Mucosa of stomach (tissue), 1 donor: ENCODE measurements around the gene HECW1.

Experiments
- H3K27me3 ChIP-seq: one replicate; pipeline ENCODE4 v1.7.0; 2013; ENCODE audit warnings: mild to moderate bottlenecking, low read length; ENCODE audit not compliant: control insufficient read depth, insufficient read depth
- H3K36me3 ChIP-seq: one replicate; pipeline ENCODE4 v1.7.0; 2013; ENCODE audit warnings: low read length; ENCODE audit not compliant: control insufficient read depth, insufficient read depth
- H3K4me1 ChIP-seq: one replicate; pipeline ENCODE4 v1.7.0; 2013; ENCODE audit warnings: mild to moderate bottlenecking, low read length; ENCODE audit not compliant: control insufficient read depth, insufficient read depth
- H3K4me3 ChIP-seq: one replicate; pipeline ENCODE4 v1.7.0; 2013; ENCODE audit warnings: low read length
- H3K9ac ChIP-seq: one replicate; pipeline ENCODE4 v1.7.0; 2013; ENCODE audit warnings: mild to moderate bottlenecking, low read length, moderate library complexity
- H3K9me3 ChIP-seq: one replicate; pipeline ENCODE4 v1.7.0; 2013; ENCODE audit warnings: mild to moderate bottlenecking, low read length, moderate library complexity; ENCODE audit not compliant: control insufficient read depth
- donor health status: Pancreatic carcinoma.

Gene HECW1

DNA sequence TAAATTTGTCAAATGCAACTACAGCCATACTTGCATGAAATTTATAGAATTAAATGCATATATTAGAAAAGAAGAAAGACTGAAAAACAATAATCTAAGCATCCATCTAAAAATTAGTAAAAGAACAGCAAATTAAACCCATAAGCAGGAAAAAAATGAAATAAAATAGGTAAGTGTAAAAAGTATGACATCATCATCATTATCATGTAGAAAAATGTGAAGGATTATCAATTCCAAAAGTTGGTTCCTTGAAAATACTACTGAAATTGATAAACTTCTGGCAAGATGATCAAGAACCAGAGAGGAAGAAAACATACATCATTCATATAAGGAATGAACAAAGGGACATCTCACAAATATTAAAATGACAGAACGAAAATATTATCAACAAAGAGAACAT, 19.6 kb upstream of the HECW1 start:
- Histone ChIP-seq H3K4me3 (no peak overlapping the region), H3K9me3 (no peaks in the 10 kb centered on the region), H3K4me1 (no peaks in the 10 kb centered on the region), H3K27me3 (no peaks in the 10 kb centered on the region), H3K9ac (no peak overlapping the region), H3K36me3 (no peaks in the 10 kb centered on the region)

DNA sequence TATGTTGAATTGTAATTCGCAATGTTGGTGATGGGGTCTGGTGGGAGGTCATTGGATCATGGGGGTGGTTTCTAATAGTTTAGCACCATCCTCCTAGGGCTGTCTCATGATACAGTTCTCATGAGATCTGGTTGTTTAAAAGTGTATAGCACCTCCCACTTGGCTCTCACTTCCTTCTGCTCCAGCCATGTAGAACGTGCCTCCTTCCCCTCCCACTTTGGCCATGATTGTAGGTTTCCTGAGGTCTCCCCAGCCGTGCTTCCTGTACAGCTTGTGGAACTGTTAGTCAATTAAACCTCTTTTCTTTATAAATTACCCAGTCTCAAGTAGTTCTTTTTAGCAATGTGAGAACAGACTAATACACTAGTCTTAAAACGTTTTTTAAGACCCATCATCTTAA, 15.6 kb upstream of the HECW1 start:
- H3K27me3 ChIP-seq: no peaks in the 10 kb centered on the region
- H3K9me3 ChIP-seq: no peaks in the 10 kb centered on the region
- H3K36me3 ChIP-seq: no peaks in the 10 kb centered on the region

DNA sequence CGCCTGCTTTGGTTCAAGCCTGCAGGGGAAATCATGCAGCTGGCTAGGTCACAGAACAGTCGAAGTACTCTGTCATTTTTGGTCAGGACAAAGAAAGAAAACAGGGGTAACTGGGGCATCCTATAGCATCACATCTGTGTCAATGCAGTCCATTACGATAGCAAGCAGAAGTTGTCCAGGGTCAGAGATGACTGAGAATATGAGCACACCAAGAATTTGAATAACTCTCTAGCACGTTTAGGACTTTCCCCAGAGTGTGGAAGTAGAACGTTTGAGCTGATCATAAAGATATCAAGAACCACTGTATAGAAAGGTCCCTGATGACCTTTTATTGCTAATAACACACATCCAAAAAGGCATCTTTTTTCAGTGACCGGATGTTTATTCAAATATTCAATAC, 12.7 kb upstream of the HECW1 start:
- Histone ChIP-seq H3K9me3 (no peaks in the 10 kb centered on the region), H3K4me3 (no peak overlapping the region), H3K27me3 (no peaks in the 10 kb centered on the region), H3K36me3 (no peaks in the 10 kb centered on the region), H3K9ac (no peak overlapping the region), H3K4me1 (no peaks in the 10 kb centered on the region)

More for the DNA sequence above, 15.6 kb upstream of the HECW1 start:
- H3K4me1 ChIP-seq: no peaks in the 10 kb centered on the region
- H3K4me3 ChIP-seq: no peak overlapping the region
- H3K9ac ChIP-seq: no peak overlapping the region

DNA sequence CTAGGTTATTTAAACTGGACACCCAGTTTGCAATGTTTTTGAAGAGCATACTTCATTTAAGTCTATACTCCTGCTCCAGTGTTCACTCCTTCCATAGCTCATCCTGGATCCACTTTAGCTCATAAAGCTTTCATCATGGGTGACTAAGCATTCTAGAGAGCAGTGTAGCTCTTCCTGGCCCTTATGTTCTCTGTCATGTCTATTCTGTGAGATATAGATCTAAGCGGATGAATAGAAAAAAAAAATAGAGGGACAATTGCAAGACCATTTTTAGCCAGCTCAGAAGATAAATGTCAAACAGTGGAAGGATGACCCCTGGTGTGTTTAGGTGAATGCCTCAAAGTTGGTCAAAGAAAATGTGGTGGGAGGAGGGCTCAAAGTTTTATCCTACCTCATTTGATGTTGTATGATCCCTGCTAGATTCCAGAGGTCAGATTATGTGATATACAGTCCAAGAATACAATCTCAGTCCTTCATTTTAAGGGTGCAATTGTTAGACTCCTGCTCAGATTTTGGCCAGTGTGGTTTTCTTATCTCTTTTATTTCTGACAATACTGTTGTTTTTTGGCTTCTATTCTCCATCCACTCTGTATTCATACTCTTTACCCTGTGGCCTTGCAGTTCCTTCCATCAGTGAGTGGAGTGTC, 7.5 kb upstream of the HECW1 start:
- Histone ChIP-seq H3K4me3 (no peak overlapping the region), H3K4me1 (no peaks in the 10 kb centered on the region), H3K9me3 (peaks cover 4% of the 10 kb centered on the region), H3K27me3 (no peaks in the 10 kb centered on the region), H3K36me3 (no peaks in the 10 kb centered on the region), H3K9ac (no peak overlapping the region)

DNA sequence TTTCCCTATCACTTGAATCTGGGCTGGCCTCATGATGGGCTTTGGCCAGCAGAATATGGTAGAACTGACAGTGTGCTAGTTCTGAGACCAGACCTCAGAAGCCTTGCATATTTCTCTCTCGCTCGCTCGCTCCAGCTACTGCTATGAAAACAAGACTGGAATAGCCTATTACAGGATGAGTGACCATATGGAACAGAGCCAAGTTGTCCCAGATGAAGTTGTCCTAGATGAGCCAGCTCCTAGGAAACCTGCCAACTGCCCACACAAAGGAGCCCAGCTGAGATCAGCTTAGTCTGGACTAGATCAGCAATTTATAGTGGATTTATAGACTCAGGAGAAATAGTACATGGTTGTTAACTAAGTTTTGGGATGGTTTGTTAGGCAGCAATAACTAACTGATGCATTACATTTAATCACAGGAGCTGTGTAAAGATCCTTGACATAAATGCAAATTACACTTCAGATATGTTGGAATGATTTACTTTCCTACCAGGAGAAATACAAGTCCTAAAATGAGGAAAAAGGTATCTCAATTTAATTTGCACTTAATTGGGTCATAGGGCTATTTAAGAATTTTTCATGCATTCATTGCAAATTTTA, 6.8 kb upstream of the HECW1 start:
- Histone ChIP-seq H3K4me3 (no peak overlapping the region), H3K36me3 (no peaks in the 10 kb centered on the region), H3K9ac (no peak overlapping the region), H3K4me1 (no peaks in the 10 kb centered on the region), H3K9me3 (peaks cover 4% of the 10 kb centered on the region), H3K27me3 (no peaks in the 10 kb centered on the region)

DNA sequence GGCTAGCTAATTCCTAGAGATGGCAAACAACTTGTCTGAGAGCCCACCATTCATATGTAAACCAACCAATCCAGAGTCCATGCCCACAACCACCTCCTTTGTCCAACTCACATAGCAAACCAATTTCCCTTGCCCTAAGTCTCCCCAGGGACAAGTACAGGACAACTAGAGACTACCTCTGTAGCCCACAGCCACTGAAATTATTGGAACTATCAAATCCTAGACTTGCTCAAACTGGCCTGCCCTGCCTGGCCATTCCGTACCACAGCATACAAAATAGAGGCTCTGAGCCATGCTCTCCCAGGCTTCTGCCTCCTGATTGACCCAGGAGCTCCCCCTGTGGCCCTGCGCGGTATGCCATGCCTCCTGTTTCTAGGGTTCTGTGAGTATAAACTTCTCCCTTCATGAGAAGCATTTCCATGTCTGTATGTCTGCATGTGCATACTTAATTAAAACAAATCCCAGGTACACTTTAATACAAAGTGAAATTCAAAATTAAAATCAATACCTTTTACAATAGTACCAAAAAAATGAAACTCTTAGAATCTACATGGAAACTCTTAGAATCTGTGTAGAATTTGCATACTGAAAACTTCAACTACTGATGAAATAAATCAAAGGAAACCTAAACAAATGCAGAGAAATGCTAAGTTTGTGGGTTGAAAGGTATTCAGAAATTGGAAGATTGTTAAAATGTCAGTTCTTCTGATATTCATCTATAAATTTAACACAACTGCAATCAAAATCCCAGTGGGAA, 4.0 kb upstream of the HECW1 start:
- no peaks in the 10 kb centered on the region for H3K36me3 ChIP-seq
- peaks cover 4% of the 10 kb centered on the region for H3K9me3 ChIP-seq
- H3K9ac ChIP-seq: no peak overlapping the region
- H3K4me3 ChIP-seq: no peak overlapping the region
- no peaks in the 10 kb centered on the region for H3K4me1 ChIP-seq
- H3K27me3 ChIP-seq: peaks cover 22% of the 10 kb centered on the region

DNA sequence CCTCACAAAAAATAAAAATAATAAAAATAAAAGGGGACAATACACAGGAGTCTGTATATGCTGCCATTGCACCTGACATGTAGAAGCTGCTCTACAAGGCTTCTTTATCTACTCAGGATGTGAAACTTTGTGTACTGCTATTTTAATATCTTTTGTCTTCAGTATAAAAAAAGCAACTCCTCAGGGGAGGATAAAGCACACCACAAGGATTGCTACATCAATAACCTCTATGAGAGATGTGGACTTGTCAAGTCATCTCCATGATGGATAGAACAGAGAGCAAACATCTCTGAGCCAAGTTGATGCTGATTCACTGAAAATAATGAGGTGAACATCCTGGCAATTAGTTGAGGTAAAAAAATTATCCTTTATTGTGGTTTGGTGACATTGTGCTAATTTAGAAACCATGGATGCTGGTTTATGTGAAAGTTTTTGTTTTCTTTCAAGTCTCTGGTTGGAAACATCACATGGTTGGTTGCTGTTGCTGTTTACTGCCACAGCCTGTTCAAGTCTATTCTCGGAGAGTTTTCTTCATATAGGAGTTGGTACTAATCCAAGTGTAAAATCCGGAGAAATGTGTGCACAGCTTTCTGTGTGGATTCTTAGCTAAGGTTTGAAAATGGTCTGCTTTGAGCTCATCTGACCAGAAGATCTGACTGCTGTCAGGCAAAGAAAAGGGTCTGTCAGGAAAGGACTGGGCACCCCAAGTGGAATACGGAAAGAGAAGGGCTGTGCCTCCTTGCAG, 1.5 kb upstream of the HECW1 start:
- Histone ChIP-seq H3K4me3 (no peak overlapping the region), H3K9ac (no peak overlapping the region), H3K36me3 (no peaks in the 10 kb centered on the region), H3K27me3 (peaks cover 45% of the 10 kb centered on the region), H3K4me1 (no peaks in the 10 kb centered on the region), H3K9me3 (no peaks in the 10 kb centered on the region)

DNA sequence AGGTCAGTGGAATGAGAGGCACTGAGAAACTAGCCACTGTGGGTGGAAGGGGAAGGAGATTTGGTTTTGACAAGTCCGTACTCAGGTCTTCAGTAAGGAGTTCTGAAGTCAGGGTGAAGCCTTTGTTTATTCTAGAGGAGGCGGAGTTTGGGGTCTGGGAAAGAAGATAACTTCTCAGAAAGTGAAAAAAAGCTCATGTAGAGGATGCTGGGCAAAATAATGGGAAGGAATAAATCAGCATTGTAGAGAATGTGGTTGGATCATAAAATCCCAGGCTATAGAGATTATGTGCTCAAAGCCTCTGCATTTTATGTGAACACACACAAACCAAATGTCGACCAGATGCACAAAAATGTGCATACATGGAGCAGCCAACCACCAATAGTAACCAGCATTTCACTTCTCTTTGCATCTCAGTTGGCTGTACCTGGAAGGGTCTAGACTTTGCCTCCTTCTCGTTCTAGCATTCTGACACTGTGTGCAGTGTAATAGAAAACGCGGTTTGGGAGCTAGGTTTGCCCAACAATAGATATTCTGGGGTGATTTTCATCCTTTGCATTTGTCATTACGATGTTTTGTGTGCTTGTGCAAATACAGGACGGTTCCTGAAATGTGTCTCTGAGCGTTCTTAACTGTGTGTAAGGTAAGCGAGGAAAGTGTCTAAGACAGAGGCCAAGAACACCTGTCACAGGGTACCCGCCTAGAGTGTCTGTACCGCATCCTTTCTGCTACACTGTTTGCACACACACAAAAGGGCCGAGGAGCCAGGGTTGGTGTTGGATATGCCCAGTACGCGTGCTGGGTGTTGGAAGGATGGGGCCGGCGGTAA, 603 bp upstream of the HECW1 start:
- H3K27me3 ChIP-seq: peaks cover 50% of the 10 kb centered on the region
- no peaks in the 10 kb centered on the region for H3K9me3 ChIP-seq
- H3K36me3 ChIP-seq: no peaks in the 10 kb centered on the region
- no peak overlapping the region for H3K4me3 ChIP-seq
- no peaks in the 10 kb centered on the region for H3K4me1 ChIP-seq
- H3K9ac ChIP-seq: no peak overlapping the region

DNA sequence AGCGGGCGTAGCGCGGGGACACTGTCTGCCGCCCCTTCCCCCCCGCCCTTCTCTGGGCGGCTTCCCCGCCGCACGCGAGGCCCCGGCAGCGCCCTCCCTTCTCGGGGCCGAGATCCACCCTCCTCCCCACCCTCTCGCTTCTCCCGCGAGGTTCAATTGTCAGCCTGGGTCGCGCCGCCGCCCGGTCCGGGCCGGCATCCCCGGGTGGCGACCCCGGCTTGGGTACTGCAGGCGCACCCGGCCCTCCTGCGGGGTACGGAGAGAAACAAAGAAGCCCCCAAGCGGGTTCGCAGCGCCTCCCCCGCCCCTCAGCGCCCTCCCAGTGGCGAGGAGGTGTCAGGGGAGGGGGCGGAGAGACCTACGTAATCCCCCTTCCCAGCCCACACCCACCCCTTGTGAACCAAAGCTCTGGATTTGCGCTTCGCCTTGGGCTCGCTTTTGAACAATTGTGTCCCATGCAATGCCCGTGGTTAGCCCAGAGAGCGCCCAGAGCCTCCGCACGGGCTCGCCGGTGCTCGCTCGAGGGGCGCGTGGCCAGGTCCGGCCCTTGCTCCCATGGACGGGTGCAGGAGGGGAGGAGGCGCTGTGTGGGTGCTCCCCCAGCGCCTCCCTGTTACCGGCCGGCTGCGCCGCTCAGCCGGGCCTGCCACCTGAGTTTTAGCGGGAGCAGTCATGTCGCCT, 634 bp downstream of the HECW1 start:
- H3K36me3 ChIP-seq: no peaks in the 10 kb centered on the region
- H3K9me3 ChIP-seq: no peaks in the 10 kb centered on the region
- H3K4me1 ChIP-seq: no peaks in the 10 kb centered on the region
- no peak overlapping the region for H3K4me3 ChIP-seq
- no peak overlapping the region for H3K9ac ChIP-seq
- H3K27me3 ChIP-seq: peaks cover 50% of the 10 kb centered on the region

DNA sequence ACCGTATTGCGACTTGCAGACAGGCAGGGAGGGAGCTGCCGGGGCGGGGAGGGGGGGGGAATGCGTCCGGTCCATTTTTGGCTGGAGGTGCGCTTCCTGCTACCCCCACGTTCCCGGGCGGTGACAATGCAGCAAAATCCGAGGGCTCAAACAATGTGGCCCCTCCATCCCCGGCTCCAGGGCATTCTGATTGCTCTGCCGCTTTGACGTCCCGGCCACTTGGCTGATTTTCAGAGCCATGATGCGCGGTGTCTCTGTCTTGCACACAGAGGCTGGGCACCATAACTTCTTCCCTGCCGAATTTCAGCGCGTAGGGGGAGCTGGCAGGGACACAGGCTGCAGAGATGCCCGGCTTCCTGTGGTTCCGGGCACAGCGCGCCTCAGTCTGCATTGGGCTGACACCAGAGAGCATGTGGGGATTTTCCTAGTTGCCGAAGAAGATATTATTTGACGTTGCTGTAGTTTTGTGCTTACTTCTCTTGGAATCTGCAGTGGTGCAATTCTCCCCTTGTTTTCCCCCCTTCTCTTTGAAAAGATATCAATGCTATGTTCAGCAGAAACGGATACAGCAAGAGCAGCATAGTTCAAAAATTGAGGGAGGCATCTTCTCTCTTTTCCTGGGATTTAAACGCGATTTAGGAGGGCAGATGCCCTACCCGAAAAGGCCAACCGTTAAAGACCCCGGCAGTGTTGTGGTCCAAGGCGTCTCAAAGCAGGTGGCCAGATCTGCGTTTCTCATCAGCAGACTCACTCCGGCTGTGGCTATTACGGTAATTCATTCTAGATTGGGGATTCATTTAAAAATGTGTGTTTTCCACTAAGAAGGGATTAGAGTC, 1.4 kb downstream of the HECW1 start:
- Histone ChIP-seq H3K27me3 (peaks cover 50% of the 10 kb centered on the region), H3K4me3 (no peak overlapping the region)

More for the DNA sequence above, 1.4 kb downstream of the HECW1 start:
- no peaks in the 10 kb centered on the region for H3K4me1 ChIP-seq
- H3K9ac ChIP-seq: no peak overlapping the region
- H3K36me3 ChIP-seq: no peaks in the 10 kb centered on the region
- no peaks in the 10 kb centered on the region for H3K9me3 ChIP-seq
